Activated CD4-positive, CD25-positive, alpha-beta regulatory T cell treated with anti-CD3 and anti-CD28 coated beads, Interleukin-2, amount 50 U/mL, for 24 hours (primary cell): Measurements from ENCODE around the gene PHF12.

Experiments
- ATAC-seq, 2 donors: fragments of 150-1000 bp; cut with Tn5 transposase; one replicate each; pipeline ENCODE4 v1.10.0; 2021; ENCODE audit warnings: mild to moderate bottlenecking in 1 of 2, moderate library complexity in 1 of 2

The PHF12 gene

GRCh38 chr17:28951428-28951990, at the start of gene PHF12:
Gene PHF12 (minus strand): TSS chr17:28951518. CDS start chr17:28950960, 558 bp downstream.
- peak; percentile 67 to 70 for ATAC-seq

- ATAC-seq = no peak
These were observed 49.7 kb upstream of the PHF12 start for GRCh38 chr17:29000973-29001372.

- ATAC-seq = no peak
These were observed 47.9 kb upstream of the PHF12 start for GRCh38 chr17:28999206-28999605.

- ATAC-seq = no peak
These were observed 46.5 kb upstream of the PHF12 start for GRCh38 chr17:28997806-28998205.

GRCh38 chr17:28996554-28997096, 45.3 kb upstream of the PHF12 start:
- ATAC-seq = no peak

- ATAC-seq = no peak
These were observed 42.5 kb upstream of the PHF12 start for GRCh38 chr17:28993645-28994426.

- ATAC-seq = no peak
These were observed 41.6 kb upstream of the PHF12 start for GRCh38 chr17:28992625-28993600.

- no peak for ATAC-seq
These were observed 40.9 kb upstream of the PHF12 start for GRCh38 chr17:28992185-28992584.

- ATAC-seq = no peak
These were observed 40.5 kb upstream of the PHF12 start for GRCh38 chr17:28991779-28992178.

GRCh38 chr17:28989028-28989427, 37.7 kb upstream of the PHF12 start:
- no peak for ATAC-seq

- no peak for ATAC-seq
These were observed 37.2 kb upstream of the PHF12 start for GRCh38 chr17:28988475-28988874.

GRCh38 chr17:28986714-28987655, 35.7 kb upstream of the PHF12 start:
- no peak for ATAC-seq

GRCh38 chr17:28985950-28986713, 34.8 kb upstream of the PHF12 start:
- ATAC-seq = no peak

- no peak for ATAC-seq
These were observed 32.2 kb upstream of the PHF12 start for GRCh38 chr17:28983286-28984230.

GRCh38 chr17:28982131-28982793, 30.9 kb upstream of the PHF12 start:
- ATAC-seq = peak; percentile 94 to 96

- ATAC-seq = no peak
These were observed 27.1 kb upstream of the PHF12 start for GRCh38 chr17:28978356-28978964.

- no peak for ATAC-seq
These were observed 26.5 kb upstream of the PHF12 start for GRCh38 chr17:28977659-28978355.

GRCh38 chr17:28975646-28976045, 24.3 kb upstream of the PHF12 start:
- ATAC-seq = no peak
